PC-9 (cell line): Measurements from ENCODE around the gene SYNPR.

Experiments used
- CTCF ChIP-seq: fragments of 200-600 bp; sonication (generic); conservative IDR thresholded peaks from 2 replicates; pipeline ENCODE4 v1.6.1; 2017; ENCODE audit warnings: mixed run types, antibody characterized with exemption, mild to moderate bottlenecking, moderate library complexity
- EZH2 ChIP-seq: fragments of 200-600 bp; sonication (generic); IDR thresholded peaks from 2 replicates; pipeline ENCODE4 v1.8.0; 2017; ENCODE audit warnings: antibody characterized with exemption, low read depth

DNA sequence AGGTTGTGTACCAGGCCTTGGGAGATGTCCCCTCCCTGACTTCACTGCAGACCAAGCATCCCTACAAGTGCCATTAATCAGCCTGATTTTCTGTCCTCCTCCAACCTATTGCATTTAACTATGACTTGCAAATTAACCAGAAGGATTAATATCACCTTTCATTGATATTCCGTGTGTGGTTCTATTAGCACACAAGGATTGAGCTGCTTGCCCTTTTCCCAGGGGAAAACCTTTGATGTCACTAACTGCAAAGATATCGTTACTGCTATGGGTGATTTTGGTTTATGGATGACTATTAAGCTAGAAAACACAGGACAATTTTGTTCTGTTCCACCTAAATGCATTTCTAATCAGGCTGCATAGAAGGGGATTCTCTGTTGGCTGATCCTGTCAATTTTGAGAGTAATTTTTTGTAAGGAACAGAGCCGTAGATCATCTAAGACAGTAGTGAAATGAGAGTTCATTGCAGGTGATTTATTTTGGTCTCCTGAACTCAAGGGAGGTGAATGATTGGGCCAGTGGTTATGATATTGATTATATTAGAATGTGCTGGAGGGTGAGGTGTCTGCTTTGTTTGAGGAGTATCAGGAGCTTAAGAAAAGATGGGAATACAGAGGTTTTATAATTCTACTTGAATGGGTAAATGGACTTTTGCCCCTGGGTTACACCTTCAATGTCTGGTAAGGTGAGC lies 196.9 kb downstream of the SYNPR start:
- TF ChIP-seq EZH2, result no peak
- TF ChIP-seq CTCF, result no peak
